IPS-15b (cell line): ENCODE results near the gene RGS17.

Experiments
- H3K27me3 ChIP-seq: one replicate; pipeline ENCODE4 v1.6.1; 2013; ENCODE audit warnings: low read length; ENCODE audit not compliant: control insufficient read depth, insufficient read depth
- H3K36me3 ChIP-seq: one replicate; pipeline ENCODE4 v1.6.1; 2013; ENCODE audit warnings: low read length; ENCODE audit not compliant: control insufficient read depth, insufficient read depth
- H3K4me1 ChIP-seq: one replicate; pipeline ENCODE4 v1.6.1; 2013; ENCODE audit warnings: mild to moderate bottlenecking, low read length; ENCODE audit not compliant: control insufficient read depth, insufficient read depth
- H3K4me3 ChIP-seq: one replicate; pipeline ENCODE4 v1.5.1; 2013; ENCODE audit warnings: low read depth, low read length
- H3K9ac ChIP-seq: one replicate; pipeline ENCODE4 v1.6.1; 2013; ENCODE audit warnings: low read depth, mild to moderate bottlenecking, low read length
- H3K9me3 ChIP-seq: one replicate; pipeline ENCODE4 v1.6.1; 2013; ENCODE audit warnings: mild to moderate bottlenecking, low read length; ENCODE audit not compliant: control insufficient read depth, insufficient read depth

The RGS17 gene

DNA sequence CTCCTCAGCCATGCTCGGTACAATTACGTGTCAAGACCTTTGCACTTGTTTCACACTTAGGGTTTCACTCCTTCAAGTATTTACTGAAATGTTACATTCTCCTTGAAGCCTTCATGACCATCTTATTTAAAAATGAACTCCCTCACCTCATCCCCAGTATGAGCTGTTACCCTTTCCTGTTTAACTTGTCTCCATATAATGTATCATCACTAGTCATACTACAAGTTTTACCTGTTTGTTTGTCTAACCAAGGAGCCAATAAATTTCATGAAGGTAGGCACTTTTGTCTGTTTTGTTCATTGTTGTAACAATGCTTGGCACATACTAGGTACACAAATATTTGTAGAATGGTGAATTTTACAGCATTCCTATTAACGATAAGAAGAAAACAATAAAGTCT is 82.5 kb downstream of the RGS17 start:
- H3K36me3 ChIP-seq = no peaks in the 10 kb centered on the region
- no peak overlapping the region for H3K4me3 ChIP-seq
- H3K4me1 ChIP-seq = no peaks in the 10 kb centered on the region
- H3K9ac ChIP-seq = no peak overlapping the region
- no peaks in the 10 kb centered on the region for H3K27me3 ChIP-seq
- no peaks in the 10 kb centered on the region for H3K9me3 ChIP-seq

DNA sequence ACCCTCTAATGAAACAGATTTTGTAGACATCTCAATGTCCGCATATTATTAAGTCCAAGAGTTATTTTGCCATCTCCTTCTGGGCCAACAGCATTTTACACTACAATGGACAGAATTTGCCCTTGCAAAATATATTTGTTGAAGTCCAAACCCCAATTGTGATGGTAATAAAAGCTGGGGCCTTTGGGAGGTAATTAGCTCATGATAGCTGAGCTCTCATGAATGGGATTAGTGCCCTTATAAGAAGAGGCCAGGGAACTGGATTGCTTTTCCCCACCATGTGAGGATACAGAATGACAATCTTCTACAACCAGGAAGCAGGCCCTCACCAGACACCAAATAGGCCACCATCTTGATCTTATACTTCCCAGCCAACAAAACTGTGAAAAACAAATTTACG is 83.7 kb downstream of the RGS17 start:
- H3K36me3 ChIP-seq = peaks cover 5% of the 10 kb centered on the region
- H3K4me1 ChIP-seq = no peaks in the 10 kb centered on the region
- H3K9ac ChIP-seq = no peak overlapping the region
- no peaks in the 10 kb centered on the region for H3K9me3 ChIP-seq
- no peak overlapping the region for H3K4me3 ChIP-seq
- H3K27me3 ChIP-seq = no peaks in the 10 kb centered on the region

DNA sequence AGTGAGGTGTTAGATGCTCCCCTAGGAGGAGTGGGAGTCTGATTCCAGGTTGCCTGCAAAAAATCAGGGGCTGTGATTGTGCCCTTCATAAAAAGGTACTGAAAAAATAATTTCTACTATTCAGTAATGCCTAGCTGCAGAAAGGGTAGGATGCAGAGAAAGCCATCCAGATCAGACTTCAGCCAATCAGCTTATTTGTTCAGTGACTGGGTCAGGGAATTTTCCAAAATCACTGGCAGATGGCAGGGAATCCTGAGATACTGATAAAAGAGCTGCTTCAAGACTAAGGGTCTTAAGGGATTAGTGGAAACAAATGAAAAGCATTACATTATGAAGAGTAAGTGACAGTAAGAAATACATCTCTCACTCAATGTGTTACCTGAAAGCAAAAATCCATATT is 85.8 kb downstream of the RGS17 start:
- Histone ChIP-seq H3K36me3 (peaks cover 5% of the 10 kb centered on the region), H3K27me3 (no peaks in the 10 kb centered on the region), H3K4me3 (no peak overlapping the region), H3K9me3 (no peaks in the 10 kb centered on the region), H3K4me1 (no peaks in the 10 kb centered on the region), H3K9ac (no peak overlapping the region)

DNA sequence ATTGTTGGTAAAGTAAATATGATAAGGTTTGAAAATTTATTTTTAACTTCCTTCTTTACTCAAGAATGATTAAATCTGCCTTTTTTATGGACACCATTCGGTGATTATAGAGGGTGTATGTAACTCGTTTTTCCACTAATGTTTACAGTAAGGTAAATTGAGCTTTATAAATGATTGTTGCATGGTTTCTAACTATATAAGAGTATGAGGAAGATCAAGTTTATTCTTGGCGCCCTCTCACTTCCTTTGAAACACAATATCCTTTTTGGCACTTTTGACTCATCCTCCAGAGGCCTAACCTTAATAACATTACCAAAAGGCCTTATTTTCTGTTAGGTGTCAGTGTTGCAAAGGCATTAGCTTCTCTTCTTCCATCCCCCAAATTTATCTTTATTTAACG is 86.8 kb downstream of the RGS17 start:
- Histone ChIP-seq H3K27me3 (no peaks in the 10 kb centered on the region), H3K9ac (no peak overlapping the region), H3K4me1 (no peaks in the 10 kb centered on the region), H3K4me3 (no peak overlapping the region), H3K9me3 (no peaks in the 10 kb centered on the region), H3K36me3 (peaks cover 5% of the 10 kb centered on the region)

GRCh38 chr6:153043719-153044118 is 87.4 kb downstream of the RGS17 start:
- Histone ChIP-seq H3K9ac (no peak overlapping the region), H3K4me1 (no peaks in the 10 kb centered on the region), H3K9me3 (no peaks in the 10 kb centered on the region), H3K4me3 (no peak overlapping the region), H3K27me3 (no peaks in the 10 kb centered on the region), H3K36me3 (peaks cover 5% of the 10 kb centered on the region)

DNA sequence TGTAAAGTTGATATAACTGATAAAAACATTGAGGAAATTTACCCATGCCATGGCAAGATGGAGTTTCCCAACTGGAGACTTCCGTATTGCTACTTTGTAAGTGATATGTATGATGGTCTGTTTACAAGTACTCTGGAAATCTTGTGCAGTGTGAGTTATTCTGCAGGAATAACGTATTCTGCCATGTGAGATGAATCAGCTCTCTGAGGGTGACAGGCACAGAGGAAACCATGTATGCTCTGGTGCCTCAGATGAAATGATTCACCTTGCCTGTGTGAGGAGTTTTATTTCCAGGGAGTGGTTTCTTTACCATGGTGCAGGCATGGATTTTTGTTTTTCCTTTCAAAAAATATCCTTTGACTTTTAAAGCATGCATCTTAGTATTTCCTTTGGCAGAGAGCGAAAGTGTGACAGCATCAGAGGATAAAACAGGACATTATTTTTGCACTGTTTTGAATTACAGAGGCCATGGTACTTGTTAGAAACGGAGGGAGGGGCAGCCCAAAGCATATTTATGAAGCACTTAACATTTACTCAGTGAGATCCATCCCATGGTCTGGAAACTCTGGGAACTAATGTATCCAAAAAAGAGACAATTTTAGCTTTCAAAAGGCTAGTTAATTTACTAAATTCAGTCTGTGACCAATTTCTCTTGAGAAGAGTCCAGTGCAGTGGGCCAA is 92.6 kb downstream of the RGS17 start:
- no peaks in the 10 kb centered on the region for H3K4me1 ChIP-seq
- peaks cover 8% of the 10 kb centered on the region for H3K36me3 ChIP-seq
- no peak overlapping the region for H3K9ac ChIP-seq
- no peaks in the 10 kb centered on the region for H3K27me3 ChIP-seq
- H3K9me3 ChIP-seq = no peaks in the 10 kb centered on the region
- no peak overlapping the region for H3K4me3 ChIP-seq

GRCh38 chr6:153034139-153034538 is 96.9 kb downstream of the RGS17 start:
- H3K36me3 ChIP-seq = peaks cover 3% of the 10 kb centered on the region
- H3K4me3 ChIP-seq = no peak overlapping the region

GRCh38 chr6:153032255-153032882 is 98.7 kb downstream of the RGS17 start:
- Histone ChIP-seq H3K9ac (no peak overlapping the region), H3K4me3 (no peak overlapping the region), H3K36me3 (no peaks in the 10 kb centered on the region), H3K4me1 (peaks cover 9% of the 10 kb centered on the region), H3K27me3 (no peaks in the 10 kb centered on the region), H3K9me3 (no peaks in the 10 kb centered on the region)

More at GRCh38 chr6:153034139-153034538, 96.9 kb downstream of the RGS17 start:
- Histone ChIP-seq H3K4me1 (peaks cover 9% of the 10 kb centered on the region), H3K9ac (no peak overlapping the region), H3K27me3 (no peaks in the 10 kb centered on the region), H3K9me3 (no peaks in the 10 kb centered on the region)

DNA sequence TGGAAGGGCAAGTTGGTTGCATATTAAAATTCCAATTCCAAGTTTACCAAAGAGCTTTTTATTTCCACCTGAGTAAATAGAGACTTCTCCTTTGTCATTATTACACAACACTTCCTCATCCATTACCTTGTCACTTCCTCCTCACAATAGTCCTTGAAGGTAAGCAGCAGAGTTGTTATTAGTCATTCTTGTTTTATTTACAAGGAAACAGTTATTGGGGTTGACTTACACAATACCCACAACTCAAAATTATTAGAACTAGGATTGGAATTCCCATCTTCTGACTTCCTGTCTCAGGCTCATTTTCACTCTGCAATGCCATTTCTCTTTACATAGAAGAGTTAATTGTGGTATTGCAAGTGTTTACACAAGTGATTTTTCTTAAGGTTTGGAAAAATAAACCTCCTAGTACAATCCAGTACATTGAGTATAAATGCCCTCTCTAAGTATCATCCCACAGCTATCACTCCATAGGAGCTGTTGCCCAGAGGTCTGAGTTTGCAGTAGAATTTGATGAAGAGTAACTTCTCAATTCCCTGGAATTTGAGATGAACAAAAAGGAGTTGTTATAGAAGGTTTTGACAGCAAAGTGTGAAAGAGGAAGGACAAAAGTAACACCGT is 99.6 kb downstream of the RGS17 start:
- no peaks in the 10 kb centered on the region for H3K36me3 ChIP-seq

GRCh38 chr6:153028963-153029362 is 102.1 kb downstream of the RGS17 start:
- Histone ChIP-seq H3K27me3 (no peaks in the 10 kb centered on the region), H3K36me3 (no peaks in the 10 kb centered on the region), H3K9me3 (no peaks in the 10 kb centered on the region), H3K4me1 (peaks cover 9% of the 10 kb centered on the region), H3K4me3 (no peak overlapping the region), H3K9ac (no peak overlapping the region)

More for the DNA sequence above, 99.6 kb downstream of the RGS17 start:
- Histone ChIP-seq H3K4me1 (peaks cover 9% of the 10 kb centered on the region), H3K27me3 (no peaks in the 10 kb centered on the region), H3K4me3 (no peak overlapping the region), H3K9ac (no peak overlapping the region), H3K9me3 (no peaks in the 10 kb centered on the region)

DNA sequence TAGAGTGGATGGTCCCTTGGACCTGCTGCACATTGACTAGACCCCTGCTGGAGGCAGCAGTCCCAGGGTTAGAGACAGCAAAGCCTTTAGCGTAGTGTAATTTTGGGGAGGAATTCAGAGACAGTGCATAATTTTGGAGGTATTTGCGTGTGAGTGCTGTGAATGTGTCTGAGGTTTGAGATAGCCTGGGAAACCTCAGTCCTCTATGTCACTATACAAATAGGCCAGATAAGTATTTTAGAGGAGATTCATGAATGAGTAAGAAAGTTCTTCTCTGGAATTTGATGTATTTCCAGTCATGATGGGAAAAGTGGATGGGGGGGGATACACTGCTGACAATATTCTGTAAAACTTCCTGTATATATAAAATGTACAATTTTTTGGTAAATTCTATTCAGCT is 102.8 kb downstream of the RGS17 start:
- H3K4me3 ChIP-seq = no peak overlapping the region
- H3K9me3 ChIP-seq = no peaks in the 10 kb centered on the region
- H3K9ac ChIP-seq = no peak overlapping the region
- no peaks in the 10 kb centered on the region for H3K36me3 ChIP-seq
- no peaks in the 10 kb centered on the region for H3K27me3 ChIP-seq
- peaks cover 9% of the 10 kb centered on the region for H3K4me1 ChIP-seq

DNA sequence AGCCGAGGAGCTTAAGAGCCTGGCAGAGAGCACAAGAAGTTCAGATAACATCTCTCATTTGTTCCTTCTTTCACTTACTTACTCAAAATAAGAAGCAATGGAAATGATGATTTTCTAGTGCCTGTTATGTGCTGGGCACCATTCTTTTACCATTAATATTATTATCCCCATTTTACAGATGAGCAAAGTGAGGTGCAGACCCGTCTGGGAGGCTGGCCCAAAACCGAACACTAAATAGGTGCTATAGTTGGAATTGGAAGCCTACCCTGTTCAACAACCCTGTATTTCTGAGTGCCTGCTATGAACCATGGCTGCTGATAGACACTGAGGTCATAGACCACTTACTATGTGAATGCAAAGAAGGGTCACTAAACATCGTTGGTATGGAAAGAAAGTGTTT is 103.6 kb downstream of the RGS17 start:
- Histone ChIP-seq H3K4me1 (peaks cover 9% of the 10 kb centered on the region), H3K36me3 (no peaks in the 10 kb centered on the region), H3K27me3 (no peaks in the 10 kb centered on the region)

More for the DNA sequence above, 103.6 kb downstream of the RGS17 start:
- H3K4me3 ChIP-seq = no peak overlapping the region
- no peaks in the 10 kb centered on the region for H3K9me3 ChIP-seq
- H3K9ac ChIP-seq = no peak overlapping the region
